ENCODE results near the gene RERE.

- no peak for TF ChIP-seq EZH2phosphoT487 (IDR thresholded peaks at IDR 0.05; ENCODE audit: borderline replicate concordance)
- no peak for TF ChIP-seq CTCF (IDR thresholded peaks at IDR 0.05 in 2 of 3, conservative IDR thresholded peaks at IDR 0.05 in 1 of 3; ENCODE audit: borderline replicate concordance in 1 of 3, insufficient read depth in 1 of 3, low read depth in 2 of 3, low read length in 2 of 3)
- TF ChIP-seq POLR2A (IDR thresholded peaks at IDR 0.05; ENCODE audit: borderline replicate concordance, extremely low read depth, insufficient read depth, insufficient read length) = no peak
- TF ChIP-seq MAX (IDR thresholded peaks at IDR 0.05) = no peak
- no peak for TF ChIP-seq CBX3 (IDR thresholded peaks at IDR 0.05; ENCODE audit: low read depth)
- TF ChIP-seq RAD21 (IDR thresholded peaks at IDR 0.05; ENCODE audit: low read depth) = no peak
- TF ChIP-seq SP1 (IDR thresholded peaks at IDR 0.05; ENCODE audit: low read depth) = no peak
- TF ChIP-seq ZBTB33 (IDR thresholded peaks at IDR 0.05; ENCODE audit: extremely low read depth, insufficient replicate concordance, low read length) = no peak
- TF ChIP-seq EZH2 (IDR thresholded peaks at IDR 0.05) = no peak
- no peak for TF ChIP-seq POLR2AphosphoS5 (IDR thresholded peaks at IDR 0.05; ENCODE audit: low read depth, low read length)
- TF ChIP-seq REST (IDR thresholded peaks at IDR 0.05; ENCODE audit: low read depth) = no peak
Observed at GRCh38 chr1:8816831-8817411, 519 bp downstream of the RERE start.
